Activated naive CD4-positive, alpha-beta T cell treated with Interleukin-2 at 50 U/mL for 16 hours (primary cell): ENCODE results near the gene EEF2.
"Not testable (repeated sequence)": the region's sequence is repeated elsewhere in the genome, so short reads cannot be mapped to it uniquely, and the experiment has no call there.

ENCODE experiments used
- DNase-seq: peaks from one replicate; pipeline ENCODE4 v3.0.0-alpha.2; 2020

Gene EEF2

GRCh38 chr19:4014541-4015491, 29.6 kb upstream of the EEF2 start:
- DNase-seq: peak; percentile 33

- no peak for DNase-seq
Observed at GRCh38 chr19:4013886-4014540, 28.8 kb upstream of the EEF2 start.

- DNase-seq: no peak
Observed at GRCh38 chr19:4012975-4013634, 27.8 kb upstream of the EEF2 start.

GRCh38 chr19:4012092-4012974, 27.1 kb upstream of the EEF2 start:
- no peak for DNase-seq

GRCh38 chr19:4011430-4011829, 26.2 kb upstream of the EEF2 start:
- DNase-seq: not testable (repeated sequence)

DNA sequence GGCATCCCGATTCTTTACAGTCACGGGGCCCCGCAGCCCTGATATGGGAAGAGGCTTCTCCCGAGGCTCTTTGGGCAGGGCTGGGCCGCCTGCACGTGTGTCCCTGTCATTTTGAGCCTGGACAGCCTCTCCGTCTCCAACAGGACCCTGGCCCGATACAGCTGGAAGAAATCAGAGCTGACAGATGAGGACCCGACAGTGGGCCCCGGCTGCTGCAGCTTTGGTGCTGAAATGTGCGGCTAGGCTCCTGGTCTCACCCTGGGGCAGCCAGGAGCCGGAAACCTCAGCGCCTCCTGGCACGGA, 25.5 kb upstream of the EEF2 start:
- DNase-seq: no peak

DNA sequence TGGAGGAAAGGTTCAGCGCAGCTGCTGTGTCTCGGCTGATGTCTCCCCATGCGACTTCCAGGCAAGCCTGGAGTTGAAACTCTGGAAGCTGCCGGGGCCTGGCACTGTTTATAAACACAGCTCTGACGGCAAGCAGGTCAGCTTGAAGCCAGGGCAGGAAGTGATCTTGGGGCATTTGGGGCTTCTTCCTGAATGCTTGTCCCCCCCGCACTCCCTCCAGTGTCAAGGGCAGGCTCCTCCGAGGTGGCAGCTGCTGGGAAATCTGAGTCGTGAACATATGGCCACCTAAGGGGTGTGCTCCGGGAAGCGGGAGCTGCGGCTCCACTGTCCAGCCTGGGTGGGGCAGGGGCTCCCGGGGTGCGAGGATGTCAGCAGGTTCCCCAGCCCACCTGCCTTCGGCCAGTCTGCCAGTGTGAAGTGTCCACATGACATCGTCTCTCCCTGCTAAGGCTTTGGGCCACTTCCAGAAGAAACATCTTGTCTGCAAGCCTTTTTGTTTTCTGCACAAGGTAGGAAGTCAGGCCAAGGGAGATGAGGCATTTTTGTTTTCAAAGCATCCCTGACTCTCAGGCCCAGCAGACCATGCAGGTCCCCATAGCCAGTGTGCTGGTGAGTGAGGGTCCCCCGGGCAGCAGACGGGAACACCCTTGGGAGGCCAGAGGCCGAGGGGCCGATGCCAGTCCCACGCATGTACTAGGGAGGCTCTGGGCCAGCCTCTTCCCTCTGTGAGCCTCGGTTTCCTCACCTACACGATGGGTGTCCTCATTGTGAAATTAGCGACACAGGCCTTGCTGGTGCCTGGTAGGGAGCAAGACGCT, 24.9 kb upstream of the EEF2 start:
- DNase-seq: no peak

GRCh38 chr19:4007836-4008539, 22.7 kb upstream of the EEF2 start:
- peak; percentile 24 for DNase-seq

GRCh38 chr19:4007021-4007835, 22.0 kb upstream of the EEF2 start, which contains the start of gene PIAS4:
PIAS4 (plus strand) TSS chr19:4007736; CDS start chr19:4007761, 25 bp downstream.
- peak; percentile 94 for DNase-seq

GRCh38 chr19:4005436-4005835, 20.2 kb upstream of the EEF2 start:
- not testable (repeated sequence) for DNase-seq

DNA sequence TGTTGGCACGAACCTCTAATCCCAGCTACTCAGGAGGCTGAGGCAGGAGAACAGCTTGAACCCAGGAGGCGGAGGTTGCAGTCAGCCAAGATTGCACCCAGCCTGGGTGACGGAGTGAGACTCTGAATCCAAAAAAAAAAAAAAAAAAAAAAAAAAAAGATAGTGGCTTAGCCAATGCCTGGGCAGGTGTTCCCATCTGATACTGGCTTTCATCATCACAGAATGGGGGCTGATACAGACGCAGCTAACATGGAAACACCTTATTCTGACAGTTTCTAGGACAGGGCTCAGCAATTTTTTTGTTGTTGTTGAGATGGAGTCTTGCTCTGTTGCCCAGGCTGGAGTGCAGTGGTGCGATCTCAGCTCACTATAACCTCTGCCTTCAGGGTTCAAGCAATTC, 15.5 kb upstream of the EEF2 start:
- not testable (repeated sequence) for DNase-seq

DNA sequence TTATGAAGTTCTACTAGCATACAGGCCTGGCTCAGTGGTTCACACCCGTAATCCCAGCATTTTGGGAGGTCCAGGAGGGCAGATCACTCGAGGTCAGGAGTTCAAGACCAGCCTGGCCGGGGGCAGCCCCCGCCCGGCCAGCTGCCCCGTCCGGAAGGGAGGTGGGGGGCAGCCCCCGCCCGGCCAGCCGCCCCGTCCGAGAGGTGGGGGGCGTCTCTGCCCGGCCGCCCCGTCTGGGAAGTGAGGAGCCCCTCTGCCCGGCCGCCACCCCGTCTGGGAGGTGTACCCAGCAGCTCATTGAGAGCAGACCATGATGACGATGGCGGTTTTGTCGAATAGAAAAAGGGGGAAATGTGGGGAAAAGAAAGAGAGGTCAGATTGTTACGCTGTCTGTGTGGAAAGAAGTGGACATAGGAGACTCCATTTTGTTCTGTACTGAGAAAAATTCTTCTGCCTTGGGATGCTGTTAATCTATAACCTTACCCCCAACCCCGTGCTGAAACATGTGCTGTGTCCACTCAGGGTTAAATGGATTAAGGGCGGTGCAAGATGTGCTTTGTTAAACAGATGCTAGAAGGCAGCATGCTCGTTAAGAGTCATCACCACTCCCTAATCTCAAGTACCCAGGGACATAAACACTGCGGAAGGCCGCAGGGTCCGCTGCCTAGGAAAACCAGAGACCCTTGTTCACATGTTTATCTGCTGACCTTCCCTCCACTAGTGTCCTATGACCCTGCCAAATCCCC, 13.6 kb upstream of the EEF2 start:
- DNase-seq: not testable (repeated sequence)

DNA sequence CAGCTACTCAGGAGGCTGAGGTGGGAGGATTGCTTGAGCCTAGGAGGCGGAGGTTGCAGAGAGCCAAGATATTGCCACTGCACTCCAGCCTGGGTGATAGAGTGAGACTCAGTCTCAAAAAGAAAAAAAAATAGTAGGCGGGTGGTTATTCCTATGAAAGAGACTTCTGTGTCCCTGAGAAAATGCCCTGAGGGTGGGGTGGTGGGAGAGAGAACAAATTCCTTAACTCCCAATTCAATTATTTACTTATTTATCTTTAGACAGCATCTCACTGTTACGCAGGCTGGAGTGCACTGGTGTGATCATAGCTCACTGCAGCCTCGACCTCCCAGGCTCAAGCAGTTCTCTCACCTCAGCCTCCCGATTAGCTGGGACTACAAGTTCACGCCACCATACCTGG, 10.3 kb upstream of the EEF2 start:
- no peak for DNase-seq

DNA sequence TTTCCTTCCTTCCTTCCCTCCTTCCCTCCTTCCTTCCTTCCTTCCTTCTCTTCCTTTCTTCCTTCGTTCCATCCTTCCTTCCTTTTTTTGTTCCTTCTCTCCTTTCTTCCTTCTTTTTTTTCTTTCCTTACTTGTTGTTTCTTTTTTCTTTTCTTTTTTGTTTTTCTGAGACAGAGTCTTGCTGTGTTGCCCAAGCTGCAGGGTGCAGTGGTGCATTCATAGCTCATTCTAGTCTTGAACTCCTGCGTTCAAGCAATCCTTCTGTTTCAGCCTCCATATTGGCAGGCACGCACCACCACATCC, 5.5 kb upstream of the EEF2 start:
- no peak for DNase-seq

GRCh38 chr19:3987619-3988371, 2.5 kb upstream of the EEF2 start:
- peak; percentile 87 for DNase-seq

- DNase-seq: peak; percentile 52
Observed at GRCh38 chr19:3986260-3987041, 1.2 kb upstream of the EEF2 start.

GRCh38 chr19:3985643-3986259, 488 bp upstream of the EEF2 start:
- no peak for DNase-seq

GRCh38 chr19:3984584-3984907, 717 bp downstream of the EEF2 start:
- DNase-seq: no peak
